CD14-positive monocyte (primary cell): Measurements from ENCODE around the gene DNAI2. TPM values are rescaled to one million over a fixed set of nuclear protein-coding genes. Genes with fewer than 3 reads are reported as not detected.

Source experiments
- DNase-seq, 3 donors: peaks; one replicate each; pipeline ENCODE4 v3.0.0-alpha.2; 2011 to 2022
- H2AFZ ChIP-seq: 2 replicates; pipeline ENCODE4 v1.6.0; 2012; ENCODE audit warnings: mild to moderate bottlenecking, low read depth, low read length, inconsistent platforms; ENCODE audit not compliant: insufficient read depth, poor library complexity, severe bottlenecking
- H3K27ac ChIP-seq, 2 donors: 1 replicate in 1 of 2; 2 replicates in 1 of 2; pipeline ENCODE4 v1.5.1; 2012 to 2013; ENCODE audit warnings: low read length in 2 of 2, control low read depth in 1 of 2, inconsistent platforms in 1 of 2, low read depth in 1 of 2, mild to moderate bottlenecking in 1 of 2
- H3K27me3 ChIP-seq, 2 donors: one replicate each; pipeline versions ENCODE4 v1.6.0 to v1.6.1; 2011 to 2013; ENCODE audit warnings: low read length in 2 of 2; ENCODE audit not compliant: control insufficient read depth in 2 of 2, insufficient read depth in 2 of 2
- H3K36me3 ChIP-seq, 2 donors: replicated peaks in 1 of 2; 1 replicate in 1 of 2; 2 replicates in 1 of 2; pipeline versions ENCODE4 v1.5.1 to v1.6.1; 2012 to 2013; ENCODE audit warnings: low read length in 2 of 2, control low read depth in 1 of 2, inconsistent platforms in 1 of 2, mild to moderate bottlenecking in 1 of 2; ENCODE audit not compliant: insufficient read depth in 2 of 2, control insufficient read depth in 1 of 2
- H3K4me1 ChIP-seq, 2 donors: 1 replicate in 1 of 2; 2 replicates in 1 of 2; pipeline versions ENCODE4 v1.5.1 to v1.6.1; 2012 to 2013; ENCODE audit warnings: low read length in 2 of 2, control low read depth in 1 of 2, inconsistent platforms in 1 of 2, mild to moderate bottlenecking in 1 of 2, moderate library complexity in 1 of 2; ENCODE audit not compliant: insufficient read depth in 2 of 2, control insufficient read depth in 1 of 2
- H3K4me2 ChIP-seq: replicated peaks from 2 replicates; pipeline ENCODE3; 2012; ENCODE audit warnings: low read length, moderate library complexity, mild to moderate bottlenecking; ENCODE audit not compliant: poor library complexity, severe bottlenecking; ENCODE audit errors: extremely low read depth
- H3K4me3 ChIP-seq, 3 experiments: fragments of 200-600 bp in 1 of 3; sonication (generic) in 1 of 3; replicated peaks in 1 of 3; 1 replicate in 2 of 3; 2 replicates in 1 of 3; pipeline ENCODE4 v1.5.1; 2011 to 2013; ENCODE audit warnings: low read length in 3 of 3, mild to moderate bottlenecking in 3 of 3, control low read depth in 2 of 3, low read depth in 2 of 3, inconsistent platforms in 1 of 3, moderate library complexity in 1 of 3
- H3K79me2 ChIP-seq: 2 replicates; pipeline ENCODE4 v1.6.0; 2012; ENCODE audit warnings: mild to moderate bottlenecking, control low read depth, inconsistent platforms, low read length, moderate library complexity; ENCODE audit not compliant: insufficient read depth
- H3K9ac ChIP-seq: 2 replicates; pipeline ENCODE4 v1.6.0; 2017; ENCODE audit warnings: low read length, mild to moderate bottlenecking; ENCODE audit not compliant: insufficient read depth, poor library complexity, severe bottlenecking
- H3K9me3 ChIP-seq, 2 donors: replicated peaks in 1 of 2; 1 replicate in 1 of 2; 2 replicates in 1 of 2; pipeline versions ENCODE4 v1.5.1 to v1.6.1; 2012 to 2013; ENCODE audit warnings: low read length in 2 of 2, control low read depth in 1 of 2; ENCODE audit not compliant: control insufficient read depth in 1 of 2, insufficient read depth in 1 of 2
- H4K20me1 ChIP-seq: 2 replicates; pipeline ENCODE4 v1.6.0; 2012; ENCODE audit warnings: mild to moderate bottlenecking, low read length, control low read depth, moderate library complexity; ENCODE audit not compliant: insufficient read depth
- H3K27ac Mint-ChIP-seq, 7 donors: one replicate each; pipeline ENCODE4 v1.8.0; 2020; ENCODE audit warnings: mild to moderate bottlenecking in 7 of 7, mixed read lengths in 7 of 7, moderate library complexity in 6 of 7, inconsistent platforms in 2 of 7
- H3K27me3 Mint-ChIP-seq, 3 donors: one replicate each; pipeline ENCODE4 v1.8.0; 2021 to 2022; ENCODE audit warnings: low read depth in 3 of 3, mild to moderate bottlenecking in 3 of 3, mixed read lengths in 3 of 3, moderate library complexity in 3 of 3, inconsistent platforms in 1 of 3
- H3K36me3 Mint-ChIP-seq, 2 donors: one replicate each; pipeline ENCODE4 v1.8.0; 2020; ENCODE audit warnings: mixed read lengths in 2 of 2, inconsistent platforms in 1 of 2, mild to moderate bottlenecking in 1 of 2
- H3K4me1 Mint-ChIP-seq: one replicate; pipeline ENCODE4 v1.8.0; 2020; ENCODE audit warnings: mild to moderate bottlenecking, mixed read lengths
- H3K4me3 Mint-ChIP-seq, 2 donors: one replicate each; pipeline ENCODE4 v1.8.0; 2020; ENCODE audit warnings: mild to moderate bottlenecking in 2 of 2, mixed read lengths in 2 of 2, moderate library complexity in 1 of 2
- H3K9me3 Mint-ChIP-seq, 7 donors: one replicate each; pipeline ENCODE4 v1.8.0; 2020 to 2022; ENCODE audit warnings: mixed read lengths in 7 of 7, mild to moderate bottlenecking in 6 of 7, moderate library complexity in 6 of 7, inconsistent platforms in 2 of 7
- WGBS: methylation state at CpG from one replicate; pipeline ENCODE4 v1.1.5; 2013; ENCODE audit warnings: missing lambda C conversion rate; ENCODE audit not compliant: insufficient coverage; 5-methylcytosine and 5-hydroxymethylcytosine counted together
- intact Hi-C, 2 donors: fragments of 100-400 bp; cut with micrococcal nuclease; formaldehyde crosslinking; loops; one replicate each; pipeline versions ENCODE4 v1.15.0 to v1.15.1; 2023
- polyA plus RNA-seq, 3 donors: library from polyadenylated mRNA; depleted of rRNA in 1 of 3; unstranded in 2 of 3; stranded (reverse) in 1 of 3; fragments of 300-500 nt in 2 of 3; fragments of >200 nt in 1 of 3; fragmentation: Illumina TruSeq in 2 of 3; gene quantifications; 1 replicate in 2 of 3; 2 replicates in 1 of 3; pipeline ENCODE4 v1.2.3, GENCODE V29; 2012 to 2021
- TF ChIP-seq, protein P1 (sequence below): fragments of 200-600 bp; IDR thresholded peaks from one replicate; pipeline ENCODE4 v1.8.0; 2022; ENCODE audit warnings: antibody characterized with exemption, mild to moderate bottlenecking

DNAI2 gene
- polyA plus RNA-seq, 3 donors = 0.07 TPM; not detected in 2

DNA sequence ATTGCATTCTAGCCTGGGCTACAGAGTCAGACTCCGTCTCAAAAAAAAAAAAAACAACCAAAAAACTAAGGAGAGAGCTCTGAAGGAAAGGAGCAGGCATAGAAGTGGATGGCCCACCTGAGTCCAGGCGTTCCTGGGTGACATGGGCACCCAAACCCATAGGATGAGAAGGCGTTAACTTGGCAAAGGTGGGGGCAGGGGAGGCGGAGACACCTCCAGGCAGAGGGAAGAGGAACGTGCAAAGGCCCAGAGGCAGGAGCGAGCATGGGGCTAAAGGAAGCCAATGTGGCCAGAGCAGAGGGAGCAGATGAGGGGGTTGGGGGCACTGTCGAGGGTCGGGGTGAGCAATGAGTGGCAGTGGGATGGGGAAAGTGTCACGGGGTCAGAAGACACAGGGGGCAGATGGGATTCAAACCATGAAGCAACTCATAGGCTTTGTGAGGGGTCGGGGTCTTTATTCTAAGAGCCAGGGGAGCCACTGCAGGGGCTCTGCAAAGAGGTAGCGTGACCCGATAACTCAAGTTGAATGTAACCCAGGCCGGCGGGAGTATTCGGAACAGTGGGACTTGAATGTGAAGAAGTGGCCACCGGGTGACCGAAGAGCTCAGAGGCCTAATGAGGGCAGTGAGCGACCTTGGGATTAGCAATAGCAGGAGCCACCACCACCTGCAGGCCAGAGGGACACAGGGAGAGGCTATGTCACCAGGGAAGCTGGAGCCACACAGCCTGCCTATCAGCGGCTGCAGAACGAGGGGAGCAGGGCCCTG, 48.9 kb upstream of the DNAI2 start:
- intact Hi-C loops = no loop called here
- 96% methylated on average over 17 of the region's 20 CpGs for WGBS
- peaks cover 67% of the 10 kb centered on the region for H4K20me1 ChIP-seq
- H3K9me3 ChIP-seq = no peaks in the 10 kb centered on the region
- Mint-ChIP-seq H3K4me1 (peaks cover 15% of the 10 kb centered on the region), H3K27me3 (peaks cover 0 to 5% (median 0%) of the 10 kb centered on the region in 3 donors), H3K36me3 (peaks cover 74 to 93% of the 10 kb centered on the region in 2 donors), H3K27ac (peak overlapping the region in 2 of 7 donors; percentile 54 to 65), H3K4me3 (no peak overlapping the region), H3K9me3 (peaks cover 0 to 2% (median 0%) of the 10 kb centered on the region in 7 donors)
- no peak overlapping the region for H3K9ac ChIP-seq
- H3K79me2 ChIP-seq = peaks cover 11% of the 10 kb centered on the region
- TF ChIP-seq, protein P1, sequence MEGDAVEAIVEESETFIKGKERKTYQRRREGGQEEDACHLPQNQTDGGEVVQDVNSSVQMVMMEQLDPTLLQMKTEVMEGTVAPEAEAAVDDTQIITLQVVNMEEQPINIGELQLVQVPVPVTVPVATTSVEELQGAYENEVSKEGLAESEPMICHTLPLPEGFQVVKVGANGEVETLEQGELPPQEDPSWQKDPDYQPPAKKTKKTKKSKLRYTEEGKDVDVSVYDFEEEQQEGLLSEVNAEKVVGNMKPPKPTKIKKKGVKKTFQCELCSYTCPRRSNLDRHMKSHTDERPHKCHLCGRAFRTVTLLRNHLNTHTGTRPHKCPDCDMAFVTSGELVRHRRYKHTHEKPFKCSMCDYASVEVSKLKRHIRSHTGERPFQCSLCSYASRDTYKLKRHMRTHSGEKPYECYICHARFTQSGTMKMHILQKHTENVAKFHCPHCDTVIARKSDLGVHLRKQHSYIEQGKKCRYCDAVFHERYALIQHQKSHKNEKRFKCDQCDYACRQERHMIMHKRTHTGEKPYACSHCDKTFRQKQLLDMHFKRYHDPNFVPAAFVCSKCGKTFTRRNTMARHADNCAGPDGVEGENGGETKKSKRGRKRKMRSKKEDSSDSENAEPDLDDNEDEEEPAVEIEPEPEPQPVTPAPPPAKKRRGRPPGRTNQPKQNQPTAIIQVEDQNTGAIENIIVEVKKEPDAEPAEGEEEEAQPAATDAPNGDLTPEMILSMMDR = no peak
- H3K27me3 ChIP-seq = no peaks in the 10 kb centered on the region
- no peak for DNase-seq
- H3K4me2 ChIP-seq = no peak overlapping the region
- peaks cover 6% of the 10 kb centered on the region in 2 donors for H3K4me1 ChIP-seq
- peaks cover 52 to 80% of the 10 kb centered on the region in 2 donors for H3K36me3 ChIP-seq
- no peak overlapping the region for H3K27ac ChIP-seq
- no peak overlapping the region for H2AFZ ChIP-seq
- no peak overlapping the region for H3K4me3 ChIP-seq

DNA sequence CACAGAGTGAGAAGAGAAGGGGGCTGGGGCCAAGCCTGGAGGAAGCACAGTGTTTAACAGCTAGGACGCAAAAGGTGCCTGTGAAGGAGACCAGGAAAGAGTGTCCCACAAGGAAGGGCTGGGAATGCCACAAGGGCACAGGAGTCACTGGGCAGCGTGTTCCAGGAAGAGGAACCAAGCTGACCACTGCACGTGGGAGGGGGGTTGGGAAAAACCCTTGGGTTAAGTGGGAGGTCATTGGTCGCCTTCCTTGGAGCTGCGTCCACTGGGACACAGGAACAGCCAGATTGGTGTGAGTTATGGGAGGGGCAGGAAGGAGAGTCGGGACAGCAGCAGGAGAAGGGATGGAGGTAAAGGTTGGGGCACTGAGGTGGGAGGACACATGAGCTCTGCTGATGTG, 47.8 kb upstream of the DNAI2 start:
- Histone ChIP-seq H3K36me3 (peaks cover 61 to 91% of the 10 kb centered on the region in 2 donors), H3K79me2 (peaks cover 3% of the 10 kb centered on the region), H3K27ac (no peak overlapping the region), H3K27me3 (no peaks in the 10 kb centered on the region), H3K9ac (no peak overlapping the region), H3K9me3 (no peaks in the 10 kb centered on the region), H3K4me2 (no peak overlapping the region), H4K20me1 (peaks cover 56% of the 10 kb centered on the region), H3K4me3 (no peak overlapping the region), H3K4me1 (no peaks in the 10 kb centered on the region), H2AFZ (no peak overlapping the region)
- TF ChIP-seq, protein P1 = no peak
- Mint-ChIP-seq H3K27me3 (peaks cover 0 to 5% (median 0%) of the 10 kb centered on the region in 3 donors), H3K9me3 (peaks cover 0 to 2% (median 0%) of the 10 kb centered on the region in 7 donors), H3K4me3 (no peak overlapping the region), H3K27ac (peak overlapping the region in 1 of 7 donors; percentile 64), H3K36me3 (peaks cover 83 to 95% of the 10 kb centered on the region in 2 donors), H3K4me1 (peaks cover 8% of the 10 kb centered on the region)
- intact Hi-C loops = no loop called here
- DNase-seq = no peak
- 87% methylated on average over 6 of the region's 6 CpGs for WGBS
